IPS-18a (cell line): ENCODE results near the gene PRKCB.

Source experiments
- H3K27ac ChIP-seq: one replicate; pipeline ENCODE4 v1.5.1; 2013; ENCODE audit warnings: low read length
- H3K27me3 ChIP-seq: one replicate; pipeline ENCODE4 v1.6.1; 2013; ENCODE audit warnings: mild to moderate bottlenecking, low read length; ENCODE audit not compliant: control insufficient read depth, insufficient read depth
- H3K36me3 ChIP-seq: one replicate; pipeline ENCODE4 v1.6.1; 2013; ENCODE audit warnings: low read depth, low read length; ENCODE audit not compliant: control insufficient read depth
- H3K4me1 ChIP-seq: one replicate; pipeline ENCODE4 v1.6.1; 2013; ENCODE audit warnings: low read depth, low read length; ENCODE audit not compliant: control insufficient read depth
- H3K4me3 ChIP-seq: one replicate; pipeline ENCODE4 v1.5.1; 2013; ENCODE audit warnings: low read length
- H3K9ac ChIP-seq: one replicate; pipeline ENCODE4 v1.6.1; 2013; ENCODE audit warnings: mild to moderate bottlenecking, low read length, moderate library complexity
- H3K9me3 ChIP-seq: one replicate; pipeline ENCODE4 v1.6.1; 2013; ENCODE audit warnings: low read depth, low read length; ENCODE audit not compliant: control insufficient read depth

The PRKCB gene

DNA sequence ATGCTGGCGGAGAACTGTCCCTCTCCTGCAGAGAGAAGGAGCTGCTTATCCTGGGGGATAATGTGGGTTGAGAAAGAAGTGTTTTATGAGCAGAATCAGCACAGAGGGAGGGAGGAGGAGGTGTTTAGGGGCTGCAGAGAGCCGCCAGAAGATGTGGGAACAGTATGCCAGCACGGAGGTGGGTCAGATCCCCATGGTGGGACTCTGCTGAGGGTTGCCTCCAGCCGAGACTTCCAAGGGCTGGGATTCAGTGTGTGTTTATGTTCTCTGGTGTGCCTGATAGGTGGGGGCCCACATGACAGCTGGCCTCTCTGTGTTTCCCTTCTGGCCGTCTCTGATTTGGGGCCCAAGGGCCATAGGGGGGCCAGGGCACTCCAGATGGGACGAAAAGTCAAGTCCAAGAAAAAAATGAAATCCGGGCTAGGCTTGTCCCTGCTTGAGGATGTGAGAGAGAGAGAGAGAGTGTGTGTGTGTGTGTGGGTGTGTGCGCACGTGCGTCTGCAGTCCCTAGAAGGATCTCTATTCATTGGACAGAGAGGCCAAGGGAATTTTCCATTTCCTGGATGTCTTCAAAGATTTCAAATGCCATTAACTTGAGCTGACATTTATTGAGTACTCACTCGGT lies 21.6 kb downstream of the PRKCB start:
- no peaks in the 10 kb centered on the region for H3K9me3 ChIP-seq
- H3K4me1 ChIP-seq, result no peaks in the 10 kb centered on the region
- H3K27ac ChIP-seq, result no peak overlapping the region
- no peak overlapping the region for H3K9ac ChIP-seq
- no peak overlapping the region for H3K4me3 ChIP-seq
- peaks cover 11% of the 10 kb centered on the region for H3K27me3 ChIP-seq
- H3K36me3 ChIP-seq, result no peaks in the 10 kb centered on the region

DNA sequence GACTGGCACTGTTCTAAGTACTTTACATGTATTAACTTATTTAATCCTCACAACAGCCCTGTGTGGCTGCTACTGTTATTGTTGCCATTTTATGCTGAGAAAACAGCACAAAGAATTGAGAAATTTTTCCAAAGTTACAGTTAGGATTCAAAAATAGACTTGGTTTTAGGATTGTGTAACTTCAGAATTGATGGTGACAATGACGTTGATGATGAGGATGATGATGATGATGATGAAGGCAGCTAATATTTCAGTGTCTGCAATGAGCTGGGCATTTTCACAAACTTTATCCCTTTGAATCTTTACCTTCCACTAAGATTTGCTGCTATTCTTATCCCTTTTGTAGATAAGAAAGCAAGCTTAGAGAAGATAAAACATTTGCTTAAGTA lies 22.1 kb downstream of the PRKCB start:
- Histone ChIP-seq H3K9me3 (no peaks in the 10 kb centered on the region), H3K27me3 (peaks cover 15% of the 10 kb centered on the region), H3K36me3 (no peaks in the 10 kb centered on the region), H3K4me1 (no peaks in the 10 kb centered on the region), H3K27ac (no peak overlapping the region), H3K4me3 (no peak overlapping the region), H3K9ac (no peak overlapping the region)

DNA sequence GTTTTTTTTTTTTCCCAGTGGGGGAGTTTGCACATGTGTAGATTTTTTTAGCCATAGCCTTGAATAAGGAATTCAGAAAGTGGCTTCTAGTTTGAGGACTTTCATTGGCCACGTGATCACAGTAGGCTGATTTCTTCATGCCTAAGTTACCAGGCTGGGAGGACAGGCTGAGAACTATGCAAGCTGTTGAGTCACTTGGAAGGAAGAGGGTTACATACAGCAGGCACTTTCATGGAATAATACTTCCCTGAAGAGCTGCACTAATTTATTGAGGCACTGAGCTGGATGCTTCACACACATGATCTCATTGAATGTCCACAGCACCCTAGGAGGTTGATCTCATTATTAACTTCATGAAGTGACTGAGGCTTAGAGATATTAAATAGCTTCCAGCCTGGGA lies 22.8 kb downstream of the PRKCB start:
- Histone ChIP-seq H3K36me3 (no peaks in the 10 kb centered on the region), H3K4me3 (no peak overlapping the region), H3K27ac (no peak overlapping the region), H3K4me1 (no peaks in the 10 kb centered on the region), H3K9ac (no peak overlapping the region), H3K27me3 (peaks cover 19% of the 10 kb centered on the region), H3K9me3 (no peaks in the 10 kb centered on the region)

DNA sequence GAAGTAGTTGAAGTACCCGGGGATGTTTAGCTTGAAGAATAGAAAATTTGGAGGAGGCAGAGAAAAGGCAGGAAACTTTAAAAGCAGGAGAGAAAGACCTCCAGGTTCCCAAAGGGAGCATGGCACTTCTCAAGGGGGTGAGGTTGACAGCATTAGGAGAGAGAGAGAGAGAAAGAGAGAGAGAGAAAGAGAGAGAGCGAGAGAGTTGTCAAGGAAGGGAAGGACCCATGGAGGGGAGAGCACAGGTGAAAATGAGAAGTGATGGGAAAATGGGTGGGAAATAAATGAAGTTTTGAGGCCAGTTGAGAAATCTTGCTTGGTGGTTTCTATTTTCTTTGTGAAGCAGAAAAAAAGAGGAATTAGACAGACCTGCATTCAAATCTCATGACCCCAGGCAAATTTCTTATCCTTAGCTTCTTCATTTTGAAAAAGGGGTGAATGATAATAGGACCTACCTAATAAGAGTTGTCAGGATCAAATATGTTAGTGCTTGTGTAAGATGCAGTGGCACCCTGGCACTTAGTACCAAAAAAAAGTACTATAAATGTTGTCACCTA lies 24.0 kb downstream of the PRKCB start:
- Histone ChIP-seq H3K4me1 (no peaks in the 10 kb centered on the region), H3K27me3 (peaks cover 32% of the 10 kb centered on the region), H3K4me3 (no peak overlapping the region), H3K36me3 (no peaks in the 10 kb centered on the region), H3K9me3 (no peaks in the 10 kb centered on the region), H3K9ac (no peak overlapping the region), H3K27ac (no peak overlapping the region)

DNA sequence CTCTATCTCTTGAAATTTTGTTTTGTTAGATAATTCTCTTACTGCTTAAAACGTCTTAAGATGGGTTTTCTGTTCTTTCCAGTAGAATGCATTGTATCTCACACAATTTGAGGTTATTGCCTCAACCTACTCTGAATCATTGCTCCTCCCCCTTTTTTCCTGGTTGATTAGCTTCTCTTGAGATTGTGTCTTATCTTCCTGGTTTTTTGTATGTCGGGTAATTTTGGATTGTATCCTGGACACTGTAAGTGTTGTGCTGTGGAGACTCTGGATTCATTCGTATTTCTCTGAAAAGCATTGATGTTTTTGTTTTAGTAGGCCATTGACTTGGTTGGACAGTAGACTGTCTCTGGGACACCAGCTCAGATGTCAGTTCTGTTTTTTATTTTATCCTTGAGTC lies 26.1 kb downstream of the PRKCB start:
- H3K36me3 ChIP-seq, result no peaks in the 10 kb centered on the region
- peaks cover 7% of the 10 kb centered on the region for H3K4me1 ChIP-seq
- no peak overlapping the region for H3K9ac ChIP-seq
- H3K4me3 ChIP-seq, result no peak overlapping the region
- H3K27ac ChIP-seq, result no peak overlapping the region
- no peaks in the 10 kb centered on the region for H3K9me3 ChIP-seq
- H3K27me3 ChIP-seq, result peaks cover 45% of the 10 kb centered on the region

DNA sequence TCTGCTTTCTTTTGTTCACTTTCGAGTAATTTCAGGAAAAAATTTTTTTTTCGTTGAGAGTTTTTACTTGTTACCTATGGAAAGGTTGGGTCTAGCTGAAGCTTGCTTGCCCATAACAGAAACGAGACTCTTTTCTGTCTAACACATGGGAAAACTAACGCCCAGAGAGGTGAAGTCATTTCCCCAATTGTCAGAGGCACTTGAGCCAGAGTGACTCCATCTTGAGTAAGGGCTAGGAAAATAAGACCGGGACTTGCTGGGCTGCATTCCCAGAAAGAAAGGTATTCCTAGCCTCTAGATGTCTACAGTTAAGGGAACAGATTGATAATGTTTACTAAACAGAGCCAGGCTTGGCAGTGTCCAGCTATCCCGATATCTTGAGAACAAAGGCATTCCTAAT lies 26.8 kb downstream of the PRKCB start:
- Histone ChIP-seq H3K9ac (no peak overlapping the region), H3K36me3 (no peaks in the 10 kb centered on the region), H3K27ac (no peak overlapping the region), H3K27me3 (peaks cover 52% of the 10 kb centered on the region), H3K4me3 (no peak overlapping the region), H3K9me3 (no peaks in the 10 kb centered on the region), H3K4me1 (peaks cover 7% of the 10 kb centered on the region)

DNA sequence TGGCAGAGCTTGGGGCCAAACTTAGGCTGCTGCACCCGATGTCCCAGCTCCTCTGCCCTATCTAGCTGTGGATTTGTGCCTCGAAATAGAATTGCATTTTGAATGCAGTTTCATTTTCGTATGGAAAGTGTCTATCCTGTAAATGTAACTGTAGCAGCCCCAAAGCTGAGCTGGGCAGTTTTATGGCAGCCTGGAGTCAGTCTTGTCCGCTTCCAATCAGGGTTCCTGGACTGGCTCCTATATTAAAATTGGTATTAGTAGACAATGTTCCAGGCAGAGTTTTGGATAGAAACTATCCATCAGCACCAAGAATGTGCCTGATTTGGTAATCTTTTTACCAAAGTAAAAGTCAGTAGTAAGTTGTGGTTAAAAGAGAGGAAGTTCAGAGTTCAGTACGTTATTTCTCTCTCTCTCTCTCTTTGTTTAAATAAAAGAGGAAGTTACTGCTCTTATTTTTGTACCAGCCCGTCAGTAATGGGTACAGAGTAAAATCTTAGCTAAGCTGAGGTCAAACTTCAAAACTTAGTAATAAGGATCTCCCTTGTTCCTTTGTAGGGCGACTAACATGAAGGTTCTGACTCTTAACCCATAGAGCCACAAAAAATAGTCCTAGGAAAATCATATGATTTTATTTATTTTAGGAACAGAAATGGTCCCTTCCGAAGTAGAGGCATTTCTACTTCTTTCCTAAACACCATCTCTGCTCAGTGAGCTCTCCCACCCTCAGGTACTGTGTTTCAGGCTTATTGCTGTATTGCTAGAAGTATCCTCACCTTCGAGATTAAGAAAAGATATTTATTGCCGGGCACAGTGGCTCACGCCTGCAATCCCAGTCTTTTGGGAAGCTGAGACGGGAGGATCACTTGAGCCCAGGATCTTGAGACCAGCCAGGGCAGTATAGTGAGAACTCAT lies 28.0 kb downstream of the PRKCB start:
- Histone ChIP-seq H3K4me3 (no peak overlapping the region), H3K4me1 (peaks cover 7% of the 10 kb centered on the region), H3K27me3 (peaks cover 63% of the 10 kb centered on the region), H3K36me3 (no peaks in the 10 kb centered on the region), H3K27ac (no peak overlapping the region), H3K9ac (no peak overlapping the region), H3K9me3 (no peaks in the 10 kb centered on the region)

DNA sequence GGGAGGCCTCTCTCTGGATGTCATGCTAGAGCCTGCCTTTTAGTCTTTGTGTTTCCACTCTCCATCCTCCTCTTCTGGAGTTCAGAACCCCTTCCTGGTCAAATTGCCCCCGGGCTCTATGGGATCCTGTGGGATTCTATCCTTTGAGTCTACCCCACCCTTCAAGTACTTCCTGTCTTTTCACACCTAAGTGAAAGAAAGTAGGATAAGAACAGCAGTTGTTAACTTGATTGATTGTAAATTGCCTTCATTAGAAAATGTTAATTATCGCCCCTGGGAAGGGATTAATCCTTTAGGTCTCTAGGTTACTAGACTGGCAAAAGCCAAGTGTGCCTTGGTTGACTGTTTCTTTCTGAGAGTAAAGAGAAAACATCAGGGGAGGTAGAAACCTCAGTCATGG lies 30.1 kb downstream of the PRKCB start:
- Histone ChIP-seq H3K9me3 (no peaks in the 10 kb centered on the region), H3K36me3 (no peaks in the 10 kb centered on the region), H3K9ac (no peak overlapping the region), H3K27ac (no peak overlapping the region), H3K27me3 (peaks cover 63% of the 10 kb centered on the region), H3K4me3 (no peak overlapping the region), H3K4me1 (peaks cover 12% of the 10 kb centered on the region)

DNA sequence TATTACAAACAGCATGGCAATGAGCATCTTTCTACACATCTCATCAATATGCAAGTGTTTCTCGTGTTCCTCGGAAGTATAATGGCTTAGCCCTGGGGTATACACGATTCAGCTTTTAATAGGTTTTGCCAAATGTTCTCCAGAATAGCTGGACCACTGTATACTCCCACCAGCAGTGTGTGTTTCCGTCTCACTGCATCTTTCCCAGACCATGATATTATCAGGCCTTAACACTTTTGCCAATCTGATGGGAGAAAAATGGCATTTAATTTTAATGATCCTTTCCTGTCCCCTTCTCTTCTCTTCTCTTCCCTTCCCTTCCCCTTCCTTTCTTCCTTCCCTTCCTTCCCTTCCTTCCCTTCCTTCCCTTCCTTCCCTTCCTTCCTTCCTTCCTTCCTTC lies 30.8 kb downstream of the PRKCB start:
- Histone ChIP-seq H3K4me1 (peaks cover 12% of the 10 kb centered on the region), H3K4me3 (no peak overlapping the region), H3K27me3 (peaks cover 58% of the 10 kb centered on the region), H3K27ac (no peak overlapping the region), H3K36me3 (no peaks in the 10 kb centered on the region), H3K9ac (no peak overlapping the region), H3K9me3 (no peaks in the 10 kb centered on the region)

DNA sequence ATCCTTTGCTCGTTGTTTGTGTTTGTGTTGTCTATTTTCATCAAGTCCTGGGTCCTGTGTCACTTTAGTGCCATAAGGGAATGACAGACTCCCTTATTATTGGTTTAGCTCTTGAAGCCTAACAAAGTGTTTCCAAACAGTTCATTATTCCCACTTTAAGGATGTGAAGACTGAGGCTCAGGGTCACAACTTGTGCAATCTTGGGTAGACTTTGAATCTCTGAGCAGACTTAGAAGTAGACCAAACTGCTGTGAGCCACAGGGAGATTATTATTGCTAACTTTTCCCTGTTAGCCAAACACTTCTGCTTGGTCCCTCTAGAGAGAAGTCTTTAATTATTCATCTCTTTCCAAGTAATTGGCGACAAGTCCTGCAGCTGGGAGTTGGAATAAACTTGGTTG lies 31.8 kb downstream of the PRKCB start:
- no peaks in the 10 kb centered on the region for H3K36me3 ChIP-seq

DNA sequence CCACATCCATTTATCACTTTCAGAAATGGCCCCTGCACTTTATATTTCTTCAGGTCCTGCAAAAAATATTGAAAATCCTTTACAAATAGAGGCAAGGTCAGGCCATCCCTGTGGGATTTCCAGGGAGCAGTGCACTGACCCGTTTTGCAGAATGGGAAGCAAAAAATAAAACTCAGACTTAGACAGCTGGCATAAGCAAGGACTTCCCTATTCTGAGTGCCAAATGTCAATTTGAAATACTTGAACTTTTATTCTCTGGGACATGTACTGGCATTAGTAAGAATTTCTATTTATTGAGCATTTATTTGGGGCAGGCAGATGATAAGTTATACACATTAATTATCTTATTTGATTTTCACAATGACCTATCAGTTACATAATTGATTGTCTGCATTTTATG lies 32.4 kb downstream of the PRKCB start:
- H3K4me1 ChIP-seq, result peaks cover 12% of the 10 kb centered on the region
- H3K9me3 ChIP-seq, result no peaks in the 10 kb centered on the region
- H3K27me3 ChIP-seq, result peaks cover 48% of the 10 kb centered on the region
- no peak overlapping the region for H3K27ac ChIP-seq
- H3K9ac ChIP-seq, result no peak overlapping the region
- H3K4me3 ChIP-seq, result no peak overlapping the region
- H3K36me3 ChIP-seq, result no peaks in the 10 kb centered on the region

More for the DNA sequence above, 31.8 kb downstream of the PRKCB start:
- Histone ChIP-seq H3K27ac (no peak overlapping the region), H3K27me3 (peaks cover 50% of the 10 kb centered on the region), H3K4me1 (peaks cover 12% of the 10 kb centered on the region), H3K9me3 (no peaks in the 10 kb centered on the region), H3K4me3 (no peak overlapping the region), H3K9ac (no peak overlapping the region)
